ENCODE data around the gene OTOP2. TPM values are rescaled to one million over a fixed set of nuclear protein-coding genes. Genes with fewer than 3 reads are reported as not detected.

Gene OTOP2
- total RNA-seq, 6 experiments from 2014 or later = not detected

- Mint-ChIP-seq H3K9me3 (no peaks in the 10 kb centered on the region), H3K36me3 (ENCODE audit: low read depth) (no peaks in the 10 kb centered on the region), H3K4me1 (ENCODE audit: low read depth) (peaks cover 6% of the 10 kb centered on the region), H3K4me3 (no peak overlapping the region), H3K27me3 (ENCODE audit: insufficient read depth) (peaks cover 29% of the 10 kb centered on the region), H3K27ac (no peak overlapping the region)
- TF ChIP-seq CTCF (IDR thresholded peaks at IDR 0.05) = no peak
- no peak for DNase-seq
Measured at GRCh38 chr17:74877592-74878548, 46.2 kb upstream of the OTOP2 start.

- no peaks in the 10 kb centered on the region for H3K9me3 Mint-ChIP-seq
- DNase-seq = no peak
- H3K4me3 Mint-ChIP-seq = no peak overlapping the region
- TF ChIP-seq CTCF (IDR thresholded peaks at IDR 0.05) = no peak
- no peak overlapping the region for H3K27ac Mint-ChIP-seq
- no peaks in the 10 kb centered on the region for H3K36me3 Mint-ChIP-seq (ENCODE audit: low read depth)
- peaks cover 5% of the 10 kb centered on the region for H3K4me1 Mint-ChIP-seq (ENCODE audit: low read depth)
- peaks cover 35% of the 10 kb centered on the region for H3K27me3 Mint-ChIP-seq (ENCODE audit: insufficient read depth)
Measured at GRCh38 chr17:74878658-74879057, 45.4 kb upstream of the OTOP2 start.

- DNase-seq = no peak
- H3K36me3 Mint-ChIP-seq (ENCODE audit: low read depth) = no peaks in the 10 kb centered on the region
- no peak for TF ChIP-seq CTCF (IDR thresholded peaks at IDR 0.05)
- H3K27ac Mint-ChIP-seq = no peak overlapping the region
- no peaks in the 10 kb centered on the region for H3K9me3 Mint-ChIP-seq
- peaks cover 38% of the 10 kb centered on the region for H3K27me3 Mint-ChIP-seq (ENCODE audit: insufficient read depth)
- H3K4me1 Mint-ChIP-seq (ENCODE audit: low read depth) = no peaks in the 10 kb centered on the region
- no peak overlapping the region for H3K4me3 Mint-ChIP-seq
Measured at GRCh38 chr17:74879308-74879707, 44.8 kb upstream of the OTOP2 start.

- H3K4me1 Mint-ChIP-seq (ENCODE audit: low read depth) = no peaks in the 10 kb centered on the region
- DNase-seq = no peak
- peaks cover 44% of the 10 kb centered on the region for H3K27me3 Mint-ChIP-seq (ENCODE audit: insufficient read depth)
- H3K27ac Mint-ChIP-seq = no peak overlapping the region
- H3K36me3 Mint-ChIP-seq (ENCODE audit: low read depth) = no peaks in the 10 kb centered on the region
- H3K4me3 Mint-ChIP-seq = no peak overlapping the region
- H3K9me3 Mint-ChIP-seq = no peaks in the 10 kb centered on the region
- TF ChIP-seq CTCF (IDR thresholded peaks at IDR 0.05) = no peak
Measured at GRCh38 chr17:74881073-74881472, 43.0 kb upstream of the OTOP2 start.

GRCh38 chr17:74882517-74883240 is 41.4 kb upstream of the OTOP2 start:
- TF ChIP-seq CTCF (IDR thresholded peaks at IDR 0.05) = no peak
- Mint-ChIP-seq H3K9me3 (no peaks in the 10 kb centered on the region), H3K4me3 (no peak overlapping the region), H3K36me3 (ENCODE audit: low read depth) (no peaks in the 10 kb centered on the region), H3K27ac (no peak overlapping the region), H3K4me1 (ENCODE audit: low read depth) (no peaks in the 10 kb centered on the region), H3K27me3 (ENCODE audit: insufficient read depth) (peaks cover 45% of the 10 kb centered on the region)
- no peak for DNase-seq
